ENCODE data around the gene CHST9.
"Not testable (repeated sequence)": the region's sequence is repeated elsewhere in the genome, so short reads cannot be mapped to it uniquely, and the experiment has no call there.

The CHST9 gene

DNA sequence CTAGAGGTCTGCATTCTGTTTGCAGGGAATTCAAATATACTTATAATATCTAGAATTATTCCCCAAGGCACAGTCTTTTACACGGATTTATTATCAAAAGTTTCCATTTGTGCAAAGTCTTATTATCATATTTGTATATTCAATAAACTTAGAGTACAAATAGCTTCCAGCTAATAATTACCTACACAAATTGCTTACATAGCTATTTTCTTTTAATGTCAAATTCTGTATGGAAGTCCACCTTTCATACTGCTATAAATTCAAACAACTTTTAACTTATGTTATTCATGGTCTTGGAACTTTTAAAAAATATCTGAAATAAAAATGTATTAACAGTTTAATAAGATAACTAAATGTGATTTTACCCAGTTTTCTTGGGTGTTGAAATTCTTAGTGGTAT lies 13.1 kb downstream of the CHST9 start:
- DNase-seq (ENCODE audit: low read depth), result no peak

DNA sequence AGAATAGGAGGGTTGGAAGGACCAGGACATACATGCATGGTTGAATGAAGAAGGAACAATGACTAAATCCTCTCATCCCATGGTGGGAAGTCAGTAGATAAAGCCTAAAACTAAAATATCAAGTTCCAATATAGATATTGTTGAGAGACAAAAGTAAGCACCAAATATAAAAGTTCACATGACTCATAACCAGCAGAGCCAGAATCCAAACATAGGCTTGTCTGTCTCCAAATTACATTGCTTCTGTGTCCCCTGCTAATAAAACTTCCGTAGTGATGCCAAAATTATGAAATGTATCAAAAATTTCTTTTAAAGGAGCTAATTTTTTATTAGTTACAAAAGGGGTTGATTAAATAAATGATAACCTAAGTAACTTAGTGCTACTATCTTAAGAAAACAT lies 19.7 kb downstream of the CHST9 start:
- DNase-seq (ENCODE audit: low read depth), result no peak

DNA sequence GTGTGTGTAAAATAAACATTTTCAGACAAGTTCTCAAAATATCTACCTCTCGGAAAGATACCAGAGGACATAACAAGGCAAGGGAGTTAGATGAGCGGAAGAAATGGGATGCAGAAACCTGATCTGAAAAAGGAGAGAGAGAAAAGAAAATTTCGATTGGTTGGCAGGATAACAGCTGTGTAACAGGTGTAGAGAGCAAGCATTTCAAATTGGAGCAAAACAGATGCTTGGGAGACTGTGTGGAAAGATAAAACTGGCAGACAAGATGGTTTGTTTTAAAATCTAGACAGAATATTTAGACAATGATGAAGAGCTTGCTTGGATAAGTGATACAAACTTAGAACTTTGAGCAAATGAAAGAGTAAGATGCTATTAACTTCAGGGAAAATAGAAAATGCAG lies 20.2 kb downstream of the CHST9 start:
- DNase-seq (ENCODE audit: low read depth), result no peak

DNA sequence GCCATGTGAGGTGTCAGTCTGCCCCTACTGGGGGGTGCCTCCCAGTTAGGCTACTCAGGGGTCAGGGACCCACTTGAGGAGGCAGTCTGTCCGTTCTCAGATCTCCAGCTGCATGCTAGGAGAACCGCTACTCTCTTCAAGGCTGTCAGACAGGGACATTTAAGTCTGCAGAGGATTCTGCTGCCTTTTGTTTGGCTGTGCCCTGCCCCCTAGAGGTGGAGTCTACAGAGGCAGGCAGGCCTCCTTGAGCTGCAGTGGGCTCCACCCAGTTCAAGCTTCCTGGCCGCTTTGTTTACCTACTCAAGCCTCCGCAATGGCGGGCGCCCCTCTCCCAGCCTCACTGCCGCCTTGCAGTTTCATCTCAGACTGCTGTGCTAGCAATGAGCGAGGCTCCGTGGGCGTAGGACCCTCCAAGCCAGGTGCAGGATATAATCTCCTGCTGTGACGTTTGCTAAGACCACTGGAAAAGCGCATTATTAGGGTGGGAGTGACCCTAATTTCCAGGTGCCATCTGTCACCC lies 21.9 kb downstream of the CHST9 start:
- not testable (repeated sequence) for DNase-seq (ENCODE audit: low read depth)

DNA sequence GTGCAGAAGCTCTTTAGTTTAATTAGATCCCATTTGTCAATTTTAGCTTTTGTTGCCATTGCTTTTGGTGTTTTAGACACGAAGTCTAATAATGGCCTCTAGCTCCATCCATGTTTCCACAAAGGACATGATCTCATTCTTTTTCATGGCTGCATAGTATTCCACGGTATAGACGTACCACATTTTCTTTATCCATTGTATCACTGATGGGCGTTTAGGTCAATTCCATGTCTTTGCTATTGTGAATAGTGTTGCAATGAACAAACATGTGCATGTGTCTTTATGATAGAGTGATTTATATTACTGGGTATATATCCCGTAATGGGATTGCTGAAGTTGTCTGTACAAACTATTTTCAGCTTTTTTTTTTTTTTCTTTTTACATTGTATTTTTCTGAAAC lies 35.9 kb downstream of the CHST9 start:
- DNase-seq (ENCODE audit: low read depth), result not testable (repeated sequence)

DNA sequence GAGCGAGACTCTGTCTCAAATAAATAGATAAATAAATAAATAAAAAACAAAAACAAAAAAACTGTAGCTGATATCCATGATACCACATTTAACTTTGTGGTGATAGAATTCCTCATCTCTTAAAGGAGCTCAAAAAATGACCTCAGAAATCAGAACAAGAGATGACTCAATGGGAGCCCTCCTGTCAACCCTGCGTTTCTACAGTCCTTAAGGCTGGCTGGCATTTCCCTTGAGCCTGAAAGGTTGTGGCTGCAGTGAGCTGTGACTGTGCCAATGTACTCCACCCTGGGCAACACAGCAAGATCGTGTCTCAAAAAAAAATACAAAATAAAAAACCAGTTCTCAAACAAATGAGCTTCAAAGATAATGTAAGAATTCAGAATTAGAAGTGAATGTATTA lies 40.4 kb downstream of the CHST9 start:
- no peak for DNase-seq (ENCODE audit: low read depth)

DNA sequence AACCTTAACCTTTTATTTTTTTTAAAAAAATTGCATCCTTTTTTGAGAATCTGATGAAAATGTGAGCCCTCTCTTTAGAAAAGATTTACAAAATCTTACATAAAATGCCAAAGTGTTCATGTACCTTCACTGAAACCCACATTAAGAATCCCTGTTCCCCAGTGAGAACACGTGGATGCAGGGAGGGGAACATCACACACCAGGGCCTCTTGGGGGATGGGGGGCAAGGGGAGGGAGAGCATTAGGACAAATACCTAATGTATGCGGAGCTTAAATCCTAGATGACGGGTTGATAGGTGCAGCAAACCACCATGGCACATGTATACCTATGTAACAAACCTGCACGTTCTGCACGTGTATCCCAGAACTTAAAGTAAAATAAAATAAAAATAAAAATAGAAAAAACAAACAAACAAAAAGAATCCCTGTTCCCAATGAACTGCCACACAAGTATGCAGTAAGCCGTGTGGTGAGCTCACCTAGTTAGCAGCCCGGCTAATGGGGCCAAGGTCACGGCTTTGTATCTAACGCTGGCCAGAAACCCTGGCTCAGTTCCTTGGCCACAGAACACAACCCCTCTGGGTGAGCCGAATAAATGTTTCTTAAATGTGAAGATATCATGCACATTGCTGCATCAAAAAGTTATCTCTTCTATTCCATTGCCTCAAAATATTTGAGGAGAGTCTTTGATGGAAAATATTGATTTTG lies 41.4 kb downstream of the CHST9 start:
- DNase-seq (ENCODE audit: low read depth), result no peak

DNA sequence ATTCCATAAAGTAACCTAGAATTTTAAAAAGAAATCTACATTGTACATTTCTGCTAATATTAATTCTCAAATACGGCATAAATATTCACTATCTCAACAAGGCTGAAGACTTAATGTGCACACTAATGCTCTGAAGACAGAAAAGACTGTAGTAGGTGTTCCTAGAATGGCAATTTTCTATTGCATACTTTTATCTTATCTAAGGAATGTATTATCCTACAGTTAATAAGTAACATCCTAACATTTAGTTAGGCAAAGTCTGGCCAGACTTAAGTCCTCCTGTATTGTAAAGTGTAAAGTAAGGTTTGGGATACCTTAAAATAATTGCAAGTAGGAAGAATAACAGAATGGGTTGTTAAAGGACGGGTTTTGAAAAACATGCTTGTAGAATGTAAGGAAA lies 42.2 kb downstream of the CHST9 start:
- no peak for DNase-seq (ENCODE audit: low read depth)

DNA sequence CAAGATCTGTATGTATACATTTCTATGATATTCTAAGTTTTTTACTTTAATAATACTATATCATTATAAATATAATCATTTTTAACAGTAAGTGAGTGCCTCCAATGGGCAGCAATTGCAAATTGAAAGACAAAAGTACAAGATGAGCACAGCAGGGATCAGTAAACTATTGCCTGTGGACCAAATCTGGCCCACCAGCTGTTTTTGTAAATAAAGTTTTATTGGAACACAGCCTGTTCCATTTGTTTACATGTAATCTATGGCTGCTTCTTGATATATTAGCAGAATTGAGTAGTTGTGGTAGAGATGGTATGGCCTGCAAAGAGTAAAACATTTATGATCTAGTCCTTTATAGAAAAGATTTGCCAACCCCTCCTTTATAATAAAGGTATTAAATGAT lies 43.2 kb downstream of the CHST9 start:
- no peak for DNase-seq (ENCODE audit: low read depth)

DNA sequence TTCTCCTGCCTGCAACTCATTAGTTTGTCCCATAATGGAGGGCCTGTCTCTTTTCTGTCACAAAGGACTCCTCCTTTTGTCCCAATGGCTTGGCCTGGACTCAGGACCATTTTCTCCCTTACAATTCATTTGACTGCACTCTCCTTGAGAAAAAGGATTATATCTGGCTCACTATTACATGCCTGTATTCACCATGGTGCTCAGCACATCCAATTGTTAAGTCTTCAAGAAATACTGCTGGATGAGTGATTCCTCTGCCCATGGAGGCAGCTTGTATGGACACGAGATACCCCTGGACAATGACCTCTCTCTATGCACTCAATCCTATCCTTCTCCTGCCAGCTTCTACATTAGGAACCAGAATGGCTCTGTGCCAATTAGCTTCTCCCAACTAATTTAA lies 47.0 kb downstream of the CHST9 start:
- DNase-seq (ENCODE audit: low read depth), result no peak

DNA sequence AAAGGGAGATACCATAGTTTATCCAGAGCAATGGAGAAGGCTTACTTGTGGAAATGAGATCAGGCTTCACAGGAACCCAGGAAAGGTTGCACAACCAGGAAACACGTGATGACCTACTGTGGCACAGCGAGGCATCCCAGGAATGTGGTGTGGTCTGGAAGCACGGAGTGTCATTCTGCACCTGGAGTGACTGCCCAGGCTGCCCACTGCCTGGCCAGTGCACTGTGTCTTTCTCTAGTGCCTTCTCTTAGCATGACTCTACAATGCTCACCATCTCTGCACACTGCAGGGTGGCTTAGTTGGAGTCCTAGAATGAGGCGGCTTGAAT lies 48.9 kb downstream of the CHST9 start:
- no peak for DNase-seq (ENCODE audit: low read depth)

DNA sequence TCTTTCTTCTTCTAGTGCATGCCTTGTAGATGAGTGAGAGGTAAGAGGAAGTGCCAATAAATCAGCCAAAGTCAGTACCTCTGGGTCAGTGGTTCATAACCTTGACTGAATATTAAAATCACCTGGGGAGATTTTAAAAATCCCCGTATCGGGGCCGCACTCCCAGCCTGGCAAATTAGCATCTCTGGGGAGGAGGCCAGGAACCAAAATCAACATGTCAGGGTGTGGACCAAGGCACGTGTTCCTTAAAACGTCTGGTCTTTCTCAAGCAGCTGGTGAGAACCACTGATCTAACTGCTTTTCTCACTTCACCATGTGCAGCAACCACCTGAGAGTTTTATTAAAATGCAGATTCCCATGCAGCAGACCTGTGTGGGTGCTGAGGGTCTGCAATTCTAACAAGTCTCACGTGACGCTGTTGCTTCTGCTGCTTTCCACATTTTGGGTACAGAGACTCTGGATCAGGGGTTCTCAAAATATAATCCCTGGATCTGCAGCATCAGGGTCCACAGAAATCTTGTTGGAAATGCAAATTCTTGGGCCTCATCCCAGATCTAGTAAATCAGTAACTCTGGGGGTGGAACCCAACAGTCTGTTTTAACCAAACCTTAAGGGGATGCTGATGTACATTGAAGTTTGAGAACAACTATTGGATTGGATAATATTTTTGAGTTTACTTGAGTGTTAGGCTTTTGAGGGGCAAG lies 49.5 kb downstream of the CHST9 start:
- no peak for DNase-seq (ENCODE audit: low read depth)

DNA sequence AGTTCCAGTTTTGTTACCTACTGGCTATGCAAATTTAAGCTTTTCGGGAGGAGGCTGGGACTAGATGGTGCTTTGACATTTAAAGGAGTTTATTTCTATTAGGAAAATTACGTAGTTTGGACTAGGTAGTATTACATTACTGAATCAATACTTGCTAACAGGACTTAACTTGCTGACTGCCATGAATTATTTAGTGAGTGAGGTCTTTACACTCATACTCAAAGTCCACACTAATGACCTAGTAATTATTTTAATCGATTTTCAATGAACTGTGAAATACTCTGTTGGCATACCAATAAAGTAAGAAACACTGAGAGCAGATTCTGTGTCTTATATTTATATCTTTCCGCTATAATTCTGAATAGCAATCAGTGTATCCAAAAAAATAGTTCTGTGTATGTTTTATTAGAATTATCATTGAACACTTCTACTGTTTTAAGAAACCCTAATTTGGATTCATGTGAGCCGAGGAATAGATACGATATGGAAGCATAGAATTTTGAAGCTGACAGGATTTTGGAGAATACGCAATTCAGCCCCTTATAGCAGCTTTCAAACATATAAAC lies 55.0 kb downstream of the CHST9 start:
- no peak for DNase-seq (ENCODE audit: low read depth)

DNA sequence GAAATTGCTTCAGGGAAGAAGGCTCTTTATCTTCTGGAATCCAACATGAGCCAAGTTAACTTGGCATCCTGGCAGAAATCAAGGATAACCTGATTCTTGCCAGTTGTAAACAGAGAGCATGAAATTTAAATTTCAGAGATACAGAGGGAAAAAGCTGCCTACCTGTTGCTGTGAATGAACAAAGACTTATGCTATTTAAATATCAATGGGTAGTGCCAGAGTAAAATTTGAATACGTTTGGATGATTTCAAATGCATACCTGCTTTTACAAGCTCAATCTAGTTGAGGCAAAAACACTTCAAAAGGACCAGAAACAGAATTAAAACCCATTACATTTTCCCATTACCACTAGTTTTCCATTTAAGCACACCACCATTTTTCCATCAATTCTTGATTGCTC lies 60.9 kb downstream of the CHST9 start:
- no peak for DNase-seq (ENCODE audit: low read depth)

DNA sequence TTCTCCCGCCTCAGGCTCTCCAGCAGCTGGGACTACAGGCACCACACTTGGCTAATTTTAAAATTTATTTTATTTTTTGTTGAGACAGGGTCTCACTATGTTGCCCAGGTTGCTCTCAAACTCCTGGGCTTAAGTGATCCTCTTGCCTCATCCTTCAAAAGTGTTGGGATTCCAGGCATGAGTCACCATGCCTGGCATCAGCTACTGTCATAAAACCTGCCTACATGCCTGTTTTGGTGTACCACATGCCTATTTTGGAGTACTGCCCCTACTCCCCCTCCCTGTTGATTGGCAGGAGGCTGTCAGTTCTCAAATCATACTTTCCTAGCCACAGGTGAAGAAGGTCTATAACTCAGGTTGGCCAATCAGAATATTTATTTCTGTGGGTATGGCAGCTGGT lies 64.0 kb downstream of the CHST9 start:
- DNase-seq (ENCODE audit: low read depth), result no peak

DNA sequence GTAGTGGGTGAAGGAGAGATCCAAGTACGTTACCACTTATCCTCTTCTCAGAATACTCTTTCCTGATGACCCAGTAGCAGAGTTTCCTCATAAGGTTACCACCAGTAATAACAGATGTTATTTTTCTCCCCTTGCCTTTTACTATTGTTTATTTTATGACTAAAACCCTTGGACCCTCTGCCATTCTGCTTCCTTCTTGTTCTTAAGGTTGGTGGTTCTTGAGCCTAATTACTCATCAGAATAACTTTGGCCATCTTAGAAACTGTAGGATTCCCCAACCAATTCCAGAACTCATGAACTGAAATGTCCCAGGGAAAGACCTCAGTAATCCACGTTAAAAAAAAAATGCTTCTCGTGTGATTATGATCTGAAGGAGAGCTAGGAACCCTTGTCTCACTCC lies 64.9 kb downstream of the CHST9 start:
- no peak for DNase-seq (ENCODE audit: low read depth)

DNA sequence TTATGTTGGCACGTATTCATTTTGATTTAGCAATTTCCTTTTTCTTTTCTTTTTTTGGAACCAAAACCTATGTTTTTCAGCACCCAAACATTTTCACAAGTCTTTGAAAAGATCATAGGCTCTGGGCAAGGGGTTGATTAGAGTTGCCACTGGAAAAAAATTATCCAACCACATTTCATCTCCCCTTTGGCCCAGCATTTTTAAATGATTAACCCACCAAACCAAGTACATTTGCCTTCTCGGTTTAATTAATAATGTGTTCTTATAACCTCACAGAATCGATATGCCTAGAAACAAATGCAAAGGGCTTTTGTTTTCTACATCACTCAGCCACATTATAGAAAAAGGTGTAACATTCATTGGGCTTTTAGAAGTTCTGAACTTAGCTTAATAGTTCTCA lies 66.1 kb downstream of the CHST9 start:
- DNase-seq (ENCODE audit: low read depth), result no peak

DNA sequence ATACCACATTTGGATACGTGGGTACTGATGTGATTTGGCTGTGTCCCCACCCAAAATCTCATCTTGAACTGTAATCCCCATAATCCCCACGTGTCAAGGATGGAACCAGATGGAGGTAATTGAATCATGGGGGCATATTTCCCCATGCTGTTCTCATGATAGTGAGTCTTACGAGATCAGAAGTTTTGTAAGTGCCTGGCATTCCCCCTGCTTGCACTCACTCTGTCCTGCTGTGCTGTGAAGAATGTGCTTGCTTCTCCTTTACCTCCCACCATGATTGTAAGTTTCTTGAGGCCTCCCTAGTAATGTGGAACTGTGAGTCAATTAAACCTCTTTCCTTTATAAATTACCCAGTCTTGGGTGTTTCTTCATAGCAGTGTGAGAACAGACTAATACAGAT lies 70.3 kb downstream of the CHST9 start:
- no peak for DNase-seq (ENCODE audit: low read depth)

DNA sequence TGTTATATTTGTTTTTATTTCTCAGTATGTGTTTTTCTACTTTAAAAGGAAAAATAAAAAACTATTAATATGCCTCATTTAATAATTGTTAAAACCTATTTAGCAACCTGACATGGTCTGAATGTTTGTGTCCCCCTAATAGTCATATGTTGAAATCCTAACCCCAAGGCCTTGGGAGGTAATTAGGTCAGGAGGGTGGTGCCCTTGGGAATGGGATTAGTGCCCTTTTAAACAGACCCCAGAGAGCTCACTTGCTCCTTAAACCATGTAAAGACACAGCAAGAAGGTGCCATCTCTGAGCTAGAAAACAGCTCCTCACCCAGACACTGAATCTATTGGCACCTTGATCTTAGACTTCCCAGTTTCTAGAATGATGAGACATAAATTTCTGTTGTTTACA lies 71.8 kb downstream of the CHST9 start:
- DNase-seq (ENCODE audit: low read depth), result no peak

DNA sequence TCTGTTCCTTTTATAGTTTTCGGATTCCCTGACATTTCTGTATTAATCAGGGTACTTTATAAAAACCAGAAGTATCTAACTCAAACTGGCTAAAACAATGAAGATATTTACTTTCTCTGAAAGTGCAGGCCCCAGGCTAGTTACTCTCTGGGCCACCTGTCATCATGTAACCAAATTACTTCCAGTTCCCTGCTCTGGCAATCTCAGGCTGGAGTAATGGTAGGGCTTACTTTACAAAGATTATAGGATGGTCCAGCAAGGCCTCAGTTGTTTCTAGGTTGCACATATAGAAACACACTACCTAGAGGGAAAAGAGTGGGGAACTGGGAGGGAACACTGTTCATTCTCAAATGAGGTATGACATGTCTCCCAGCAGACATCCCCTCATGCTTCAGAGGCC lies 74.8 kb downstream of the CHST9 start:
- no peak for DNase-seq (ENCODE audit: low read depth)

DNA sequence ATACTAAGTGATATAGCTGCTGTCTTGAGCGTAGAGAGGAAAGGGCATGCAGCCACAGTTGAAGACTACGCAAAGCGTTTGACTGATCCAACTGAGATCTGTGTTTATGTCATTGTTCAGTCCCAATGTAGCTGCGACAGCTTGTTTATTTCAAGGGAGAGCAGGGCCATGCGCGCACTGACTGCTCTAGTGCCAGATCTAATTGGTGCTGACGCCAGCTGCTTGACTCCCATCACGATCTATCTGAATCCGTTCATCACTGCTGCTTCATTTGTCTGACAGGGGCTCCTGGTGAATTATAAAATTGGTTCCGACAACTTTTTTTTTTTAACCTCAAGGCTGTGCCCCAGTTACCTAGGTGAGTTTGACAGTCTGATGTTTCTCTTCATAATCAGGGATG lies 75.7 kb downstream of the CHST9 start:
- DNase-seq (ENCODE audit: low read depth), result no peak

DNA sequence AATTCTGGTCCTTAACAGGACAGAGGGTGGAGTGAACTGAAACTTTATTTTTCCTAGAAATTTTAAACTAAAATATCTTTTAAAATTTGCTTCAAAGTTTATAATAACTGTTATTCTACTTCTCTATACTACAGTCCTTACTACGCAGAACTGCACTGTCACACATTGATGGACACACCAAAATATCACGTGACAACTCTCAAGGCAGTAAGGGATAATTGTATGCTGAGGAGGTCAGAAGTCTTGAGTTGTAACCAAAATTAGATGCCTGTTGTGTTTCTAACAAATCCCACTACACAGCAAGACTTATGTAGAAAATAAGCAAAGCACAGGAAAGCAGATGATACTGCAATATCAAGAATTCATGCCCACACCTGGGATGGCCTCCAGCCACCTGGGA lies 76.3 kb downstream of the CHST9 start:
- DNase-seq (ENCODE audit: low read depth), result no peak

DNA sequence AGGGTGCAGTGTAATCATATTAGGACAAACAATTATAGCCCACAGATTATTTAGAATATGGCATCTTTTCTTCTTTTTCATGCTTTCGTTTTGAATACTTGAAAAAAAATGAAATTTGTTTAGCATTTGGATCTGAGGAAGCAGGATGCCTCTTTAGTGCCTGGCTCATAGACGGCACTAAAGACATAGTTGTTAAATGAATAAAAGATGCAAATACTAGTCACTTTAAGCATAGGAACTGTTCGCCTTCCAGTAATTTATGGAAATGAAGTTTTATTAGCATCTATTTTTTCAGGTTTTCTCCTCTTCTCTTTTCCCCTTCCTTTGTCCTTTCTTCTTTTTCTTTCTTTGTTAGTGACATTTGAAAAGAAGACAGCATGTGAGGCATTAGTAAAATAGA lies 80.4 kb downstream of the CHST9 start:
- DNase-seq (ENCODE audit: low read depth), result no peak

DNA sequence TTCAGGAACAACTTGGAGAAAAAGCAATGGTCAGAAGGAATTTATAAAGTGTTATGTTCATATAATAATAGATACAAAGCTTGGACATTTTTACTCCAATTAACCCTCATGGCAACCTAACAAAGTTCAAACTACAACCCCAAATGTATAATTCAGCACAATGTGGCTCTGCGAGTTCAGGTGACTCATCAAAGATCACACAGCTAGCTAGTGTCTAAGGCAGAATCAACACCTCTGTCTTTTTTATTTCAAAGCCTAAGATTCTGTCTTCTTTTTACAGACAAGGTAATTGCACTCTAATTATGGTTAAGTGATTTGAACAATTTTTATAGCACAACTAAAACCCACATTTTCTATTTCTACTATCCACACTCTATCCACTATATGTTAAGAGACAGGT lies 90.5 kb downstream of the CHST9 start:
- no peak for DNase-seq (ENCODE audit: low read depth)
